GM21786 (cell line): Measurements from ENCODE around the gene EBNA1BP2.
"Not testable (repeated sequence)": the region's sequence is repeated elsewhere in the genome, so short reads cannot be mapped to it uniquely, and the experiment has no call there.

Source experiments
- ATAC-seq: cut with Tn5 transposase; IDR thresholded peaks from one replicate; pipeline ENCODE4 v1.9.1; 2021; ENCODE audit not compliant: unreplicated experiment

The EBNA1BP2 gene, protein sequence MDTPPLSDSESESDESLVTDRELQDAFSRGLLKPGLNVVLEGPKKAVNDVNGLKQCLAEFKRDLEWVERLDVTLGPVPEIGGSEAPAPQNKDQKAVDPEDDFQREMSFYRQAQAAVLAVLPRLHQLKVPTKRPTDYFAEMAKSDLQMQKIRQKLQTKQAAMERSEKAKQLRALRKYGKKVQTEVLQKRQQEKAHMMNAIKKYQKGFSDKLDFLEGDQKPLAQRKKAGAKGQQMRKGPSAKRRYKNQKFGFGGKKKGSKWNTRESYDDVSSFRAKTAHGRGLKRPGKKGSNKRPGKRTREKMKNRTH

DNA sequence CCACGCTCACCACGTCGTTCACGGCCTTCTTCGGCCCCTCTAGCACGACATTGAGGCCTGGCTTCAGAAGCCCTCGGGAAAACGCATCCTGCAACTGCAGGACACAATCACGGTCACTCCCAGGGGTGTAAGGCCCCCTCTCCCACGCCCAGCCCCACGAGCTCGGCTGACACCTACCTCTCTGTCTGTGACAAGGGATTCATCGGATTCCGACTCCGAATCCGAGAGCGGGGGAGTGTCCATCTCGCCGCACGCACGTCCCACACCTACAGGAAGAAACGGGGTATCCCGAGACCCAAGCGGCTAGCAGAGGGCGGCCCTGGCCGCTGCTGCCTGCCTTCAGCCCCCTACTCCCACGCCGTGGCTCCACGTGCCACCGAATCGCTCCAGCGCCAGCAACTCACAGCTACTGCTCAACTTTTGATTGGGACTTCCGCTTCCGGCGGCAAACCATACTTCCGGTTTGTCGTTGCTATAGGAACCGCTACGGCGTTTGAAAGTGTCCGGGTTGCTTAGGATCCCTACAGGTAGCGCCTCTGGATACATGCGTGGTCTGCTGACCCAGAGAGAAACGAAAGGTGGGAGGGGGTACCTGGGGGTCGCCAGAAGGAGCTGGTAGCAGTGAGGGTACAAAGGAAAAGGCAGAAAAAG is at the start of gene EBNA1BP2, which contains the start of gene CFAP57:
EBNA1BP2 (minus strand) TSS at position 415 of the 651 bp plus-strand sequence; CDS start at position 243, 172 bp downstream.
CFAP57 (plus strand) TSS at position 455 of the 651 bp plus-strand sequence. CDS start 424 bp downstream, outside the sequence.
- ATAC-seq, result peak; percentile 92

DNA sequence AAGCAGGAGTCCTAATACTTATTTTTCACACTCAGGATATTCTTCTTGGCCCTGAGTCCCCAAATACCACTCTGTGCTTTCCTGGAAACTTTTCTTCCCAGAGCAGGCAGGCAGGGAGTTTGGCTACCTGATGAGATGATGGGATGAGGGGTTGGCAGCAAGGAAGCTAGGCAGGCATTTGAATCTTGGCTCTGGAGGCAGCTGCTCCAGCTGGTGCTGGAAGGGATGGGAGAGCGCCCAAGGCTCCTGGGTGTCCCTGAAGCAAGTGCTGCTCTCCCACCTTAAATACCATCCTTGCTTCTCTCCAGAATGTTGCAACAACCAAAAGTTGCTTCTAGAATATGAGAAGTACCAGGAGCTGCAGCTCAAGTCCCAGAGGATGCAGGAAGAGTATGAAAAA is 49.7 kb upstream of the EBNA1BP2 start:
- ATAC-seq, result no peak

DNA sequence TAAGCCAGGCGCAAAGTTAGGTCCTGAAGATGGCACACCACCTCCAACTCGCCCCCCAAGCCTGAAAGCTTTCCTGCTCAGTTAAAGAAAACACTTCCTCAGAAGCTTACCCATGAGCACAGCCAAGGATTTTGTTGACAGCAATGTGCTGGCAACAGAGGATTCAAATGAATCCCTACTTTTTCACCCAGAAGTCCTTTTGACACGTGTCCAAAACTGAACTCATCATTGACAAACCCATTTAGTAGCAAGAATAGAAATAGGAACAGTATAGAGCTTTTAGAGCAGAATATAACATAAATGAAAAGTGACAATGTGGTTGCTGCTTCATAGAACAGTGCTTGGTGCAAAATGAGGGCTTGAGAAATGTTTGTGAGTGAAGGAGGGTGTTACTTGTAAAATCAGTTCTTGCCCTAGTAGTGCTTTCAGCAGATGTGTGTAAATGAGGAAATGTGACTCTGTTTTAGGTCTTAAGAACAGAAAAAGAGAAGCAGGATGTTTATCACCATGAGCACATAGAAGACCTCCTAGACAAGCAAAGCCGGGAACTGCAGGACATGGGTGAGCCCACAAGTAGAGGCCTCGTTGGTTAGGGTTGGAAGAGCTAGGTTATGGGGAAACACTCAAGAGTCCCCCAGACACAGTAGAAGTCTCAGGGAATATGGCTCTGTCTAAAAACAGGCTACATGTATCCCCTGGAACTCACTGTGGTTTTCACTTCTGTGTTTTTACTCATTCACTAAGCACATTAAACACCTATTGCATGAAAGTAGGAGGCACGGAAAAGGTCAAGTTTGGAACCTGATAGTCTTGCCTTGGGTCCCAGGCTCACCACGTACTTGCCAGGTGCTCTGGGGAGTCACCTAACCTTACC is 49.1 kb upstream of the EBNA1BP2 start:
- peak; percentile 76 for ATAC-seq

DNA sequence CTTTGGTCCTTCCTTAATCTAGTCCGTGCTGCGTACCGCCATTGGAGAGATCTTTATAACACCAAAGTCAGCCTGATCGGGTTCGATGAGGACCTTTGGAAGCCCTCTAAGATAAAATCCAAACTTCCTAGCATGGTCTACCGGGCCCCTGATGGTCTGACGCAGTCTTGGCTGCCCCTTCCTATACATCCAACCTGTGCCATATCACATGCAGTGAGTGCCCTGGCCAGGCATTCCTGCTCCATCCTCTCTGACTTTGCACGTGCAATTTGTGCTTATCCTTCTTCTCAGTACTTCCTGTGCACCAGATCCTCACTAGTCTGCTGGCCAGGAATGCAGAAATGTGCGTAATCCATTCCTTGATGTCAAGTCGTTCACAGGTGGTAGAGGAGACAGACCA is 45.7 kb upstream of the EBNA1BP2 start:
- no peak for ATAC-seq

DNA sequence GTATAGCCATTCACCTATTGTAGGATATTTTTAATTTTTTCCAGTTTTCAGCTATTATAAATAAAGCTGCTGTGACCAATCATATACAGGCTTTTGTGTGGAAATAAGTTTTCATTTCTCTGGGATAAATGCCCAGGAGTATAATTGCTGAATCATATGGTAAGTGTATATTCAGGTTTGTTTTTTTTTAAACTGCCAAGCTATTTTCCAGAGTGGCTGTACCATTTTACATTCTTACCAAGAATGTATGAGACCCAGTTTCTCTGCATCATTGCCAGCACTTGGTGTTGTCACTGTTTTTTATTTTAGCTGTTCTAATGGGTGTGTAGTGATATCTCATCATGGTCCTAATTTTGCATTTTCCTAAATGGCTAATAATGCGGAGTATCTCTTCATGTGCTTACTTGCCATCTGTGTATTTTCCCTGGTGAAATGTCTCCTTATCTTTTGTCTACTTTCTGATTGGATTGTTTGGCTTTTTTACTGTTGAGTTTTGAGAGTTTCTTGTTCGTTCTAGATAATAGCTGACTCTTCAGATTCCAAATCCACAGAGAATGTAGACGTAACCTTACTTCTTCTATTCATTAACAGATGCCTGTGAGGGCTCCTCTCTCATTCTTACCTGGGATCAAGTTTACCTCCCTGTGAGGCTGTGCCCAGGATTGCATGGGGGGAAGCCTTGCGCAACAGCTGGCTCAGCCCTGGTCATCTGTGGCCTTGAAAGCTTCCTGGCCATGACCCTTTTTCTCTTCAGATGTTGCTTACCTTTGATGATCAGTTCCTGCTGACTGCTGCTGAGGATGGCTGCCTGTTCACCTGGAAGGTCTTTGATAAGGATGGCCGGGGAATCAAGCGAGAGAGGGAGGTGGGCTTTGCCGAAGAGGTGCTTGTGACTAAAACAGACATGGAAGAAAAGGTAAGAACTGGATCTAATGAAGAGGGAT is 42.7 kb upstream of the EBNA1BP2 start:
- ATAC-seq, result no peak

DNA sequence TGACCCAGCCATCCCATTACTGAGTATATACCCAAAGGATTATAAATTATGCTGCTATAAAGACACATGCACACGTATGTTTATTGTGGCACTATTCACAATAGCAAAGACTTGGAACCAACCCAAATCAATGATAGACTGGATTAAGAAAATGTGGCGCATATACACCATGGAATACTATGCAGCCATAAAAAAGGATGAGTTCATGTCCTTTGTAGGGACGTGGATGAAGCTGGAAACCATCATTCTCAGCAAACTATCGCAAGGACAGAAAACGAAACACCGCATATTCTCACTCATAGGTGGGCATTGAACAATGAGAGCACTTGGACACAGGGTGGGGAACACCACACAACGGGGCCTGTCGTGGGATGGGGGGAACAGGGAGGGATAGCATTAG is 36.2 kb upstream of the EBNA1BP2 start:
- ATAC-seq, result not testable (repeated sequence)

DNA sequence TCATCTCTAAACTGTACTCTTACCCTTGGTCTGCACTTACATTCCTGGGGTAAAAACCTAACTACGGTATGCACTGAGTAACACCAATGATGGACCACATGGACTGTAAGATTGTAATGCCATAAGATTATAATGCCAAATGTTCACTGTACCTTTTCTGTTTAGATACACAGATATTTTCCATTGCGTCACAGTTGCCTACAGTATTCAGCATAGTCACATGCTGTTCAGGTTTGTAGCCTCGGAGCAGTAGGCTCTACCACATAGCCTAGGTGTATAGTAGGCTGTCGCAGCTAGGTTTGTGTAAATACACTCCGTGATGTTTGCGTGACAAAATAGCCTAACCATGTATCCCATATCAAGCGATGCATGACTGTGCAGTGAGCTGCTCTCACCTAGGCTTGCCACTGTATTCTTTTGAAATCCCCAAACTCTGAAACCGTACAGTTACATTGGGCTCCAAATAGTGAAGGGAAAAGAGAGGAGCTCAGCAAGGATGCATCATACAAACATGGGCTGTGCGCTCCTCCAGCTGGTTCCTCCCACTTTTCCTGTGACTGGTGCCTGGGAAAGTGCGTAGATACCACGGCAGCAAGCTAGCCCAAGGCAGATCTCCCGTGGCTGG is 35.3 kb upstream of the EBNA1BP2 start:
- ATAC-seq, result no peak

DNA sequence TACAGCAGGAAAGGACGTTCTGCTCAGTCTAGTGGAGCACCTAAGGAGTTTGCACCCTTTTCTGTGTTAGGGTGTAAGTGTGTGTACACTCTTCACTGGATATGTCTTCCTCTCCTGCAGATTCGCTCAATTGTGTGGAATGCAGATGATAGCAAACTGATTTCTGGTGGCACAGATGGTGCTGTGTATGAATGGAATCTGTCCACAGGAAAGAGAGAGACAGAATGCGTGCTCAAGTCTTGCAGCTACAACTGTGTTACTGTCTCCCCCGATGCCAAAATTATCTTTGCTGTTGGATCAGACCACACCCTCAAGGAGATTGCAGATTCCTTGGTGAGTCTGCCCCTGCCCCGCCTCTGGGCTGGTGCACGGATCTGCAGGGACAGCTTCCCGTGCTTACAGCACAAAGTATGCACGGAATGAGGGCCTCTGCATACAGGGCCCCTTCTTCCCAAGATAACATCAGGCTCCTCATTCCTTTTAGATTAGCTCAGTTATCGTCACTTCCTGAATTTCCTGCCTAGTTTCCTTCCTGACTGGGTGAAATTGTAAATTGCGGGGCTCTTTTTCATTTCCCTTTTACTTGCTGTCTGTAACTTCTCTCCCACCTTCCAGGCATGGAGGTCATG is 34.6 kb upstream of the EBNA1BP2 start:
- ATAC-seq, result no peak

DNA sequence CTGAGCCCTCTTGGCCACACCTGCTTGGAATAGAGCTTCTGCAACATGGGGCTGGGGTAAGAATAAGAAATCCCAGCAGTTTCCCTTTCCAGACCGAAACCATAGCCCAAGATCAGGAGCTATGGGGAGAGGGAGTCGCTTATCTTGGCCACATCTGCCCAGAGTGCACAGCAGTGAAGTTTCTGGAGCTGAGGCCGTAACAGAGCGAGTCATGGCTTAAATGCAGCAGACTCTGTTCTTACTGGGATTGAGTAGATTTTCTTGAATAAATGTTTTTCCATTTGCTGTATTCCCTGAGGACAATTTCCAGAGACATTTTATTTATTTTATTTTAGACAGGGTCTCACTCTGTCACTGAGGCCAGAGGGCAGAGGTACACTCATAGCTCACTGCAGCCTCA is 33.6 kb upstream of the EBNA1BP2 start:
- no peak for ATAC-seq

DNA sequence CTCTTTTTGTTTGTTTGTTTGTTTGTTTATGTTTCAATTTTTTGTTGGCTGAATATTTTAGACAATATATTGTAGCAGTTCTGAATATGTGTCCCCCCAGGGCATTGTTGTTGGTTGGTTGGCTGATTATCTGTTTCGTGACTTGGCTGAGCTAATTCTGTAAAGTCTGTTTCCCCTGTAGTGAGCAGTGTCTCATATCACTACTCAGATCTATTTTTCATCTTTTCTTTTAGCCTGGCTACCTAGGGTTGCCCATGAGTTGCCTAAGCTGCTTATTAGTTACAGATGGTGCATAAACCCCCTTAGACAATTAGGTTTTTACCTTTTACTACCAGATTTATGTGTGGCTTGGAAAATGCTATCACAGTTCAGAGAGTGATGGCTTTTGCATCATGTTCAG is 32.3 kb upstream of the EBNA1BP2 start:
- ATAC-seq, result no peak

DNA sequence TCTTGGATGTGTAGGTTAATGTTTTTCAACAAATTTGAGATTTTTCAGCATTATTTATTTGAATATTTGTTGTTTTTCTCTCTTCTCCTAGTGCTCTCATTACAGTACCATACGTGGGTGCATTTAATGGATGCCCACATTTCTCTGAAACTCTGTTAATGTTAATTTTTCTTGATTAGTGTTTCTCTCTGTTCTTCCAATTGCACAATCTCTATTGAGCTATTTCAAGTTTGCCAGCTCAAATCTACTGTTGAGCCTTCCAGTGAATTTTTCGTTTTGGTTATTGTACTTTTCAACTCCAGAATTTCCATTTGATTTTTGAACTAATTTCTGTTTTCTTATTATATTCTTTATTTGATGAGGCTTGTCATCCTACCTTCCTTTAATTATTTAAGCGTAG is 31.8 kb upstream of the EBNA1BP2 start:
- no peak for ATAC-seq

DNA sequence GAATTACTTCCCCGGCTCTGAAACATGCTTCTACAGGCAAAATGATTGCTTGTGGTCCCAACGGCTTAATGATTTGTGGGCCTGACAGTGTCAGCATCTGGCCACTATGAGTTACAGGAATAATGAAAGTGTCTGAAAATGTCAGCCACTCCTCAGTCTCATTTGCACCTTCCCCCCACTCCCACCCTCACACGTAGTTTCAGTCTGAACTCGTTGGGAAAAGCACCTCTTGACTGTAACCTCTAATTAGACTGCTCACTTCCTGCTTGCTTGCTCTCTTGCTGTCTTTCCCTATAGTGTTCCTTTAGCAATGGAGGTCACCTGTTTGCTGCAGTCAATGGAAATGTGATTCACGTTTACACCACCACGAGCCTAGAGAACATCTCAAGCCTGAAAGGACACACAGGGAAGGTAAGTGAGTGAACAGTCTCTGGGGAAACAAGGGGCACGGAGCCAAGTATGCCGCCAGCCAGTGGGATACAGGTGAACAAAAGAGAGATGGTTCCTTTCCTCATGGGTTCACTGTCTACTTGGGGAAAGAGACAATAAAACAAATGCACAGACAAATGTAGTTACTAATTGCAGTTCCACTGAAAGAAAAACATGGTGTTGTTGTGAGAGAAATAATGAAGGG is 27.1 kb upstream of the EBNA1BP2 start:
- peak; percentile 76 for ATAC-seq

DNA sequence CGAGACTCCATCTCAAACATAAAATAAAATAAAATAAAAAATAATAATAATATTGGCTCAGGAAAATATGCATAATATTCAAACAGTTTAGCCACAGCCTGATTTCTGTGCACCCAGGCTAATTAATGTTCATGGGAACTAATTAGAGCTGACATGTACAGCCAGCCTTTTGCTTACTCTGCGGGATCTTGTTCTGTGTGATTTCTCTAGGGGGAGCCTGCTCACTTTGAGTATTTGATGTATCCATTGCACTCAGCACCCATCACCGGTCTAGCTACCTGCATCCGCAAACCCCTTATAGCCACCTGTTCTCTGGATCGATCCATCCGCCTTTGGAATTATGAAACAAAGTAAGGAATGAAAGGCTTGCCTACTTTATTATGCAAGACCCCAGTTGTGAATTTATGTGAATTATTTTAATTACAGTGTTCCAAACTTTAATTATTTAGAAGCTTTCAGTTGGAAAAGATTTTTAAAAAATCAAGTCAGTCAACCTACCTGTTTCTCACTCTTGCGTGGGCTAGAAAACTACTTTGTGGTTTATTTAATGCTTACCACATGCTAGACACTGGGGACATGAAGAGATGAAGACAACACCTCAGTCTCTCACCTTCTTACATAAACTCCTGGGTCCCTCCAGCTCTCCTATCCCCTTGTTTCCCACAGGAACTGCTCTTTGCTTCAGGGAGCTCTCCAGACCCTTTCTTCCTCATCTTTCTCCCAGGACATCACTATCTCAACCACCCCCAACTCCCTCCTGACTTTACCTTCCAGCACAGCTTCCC is 25.4 kb upstream of the EBNA1BP2 start:
- no peak for ATAC-seq

DNA sequence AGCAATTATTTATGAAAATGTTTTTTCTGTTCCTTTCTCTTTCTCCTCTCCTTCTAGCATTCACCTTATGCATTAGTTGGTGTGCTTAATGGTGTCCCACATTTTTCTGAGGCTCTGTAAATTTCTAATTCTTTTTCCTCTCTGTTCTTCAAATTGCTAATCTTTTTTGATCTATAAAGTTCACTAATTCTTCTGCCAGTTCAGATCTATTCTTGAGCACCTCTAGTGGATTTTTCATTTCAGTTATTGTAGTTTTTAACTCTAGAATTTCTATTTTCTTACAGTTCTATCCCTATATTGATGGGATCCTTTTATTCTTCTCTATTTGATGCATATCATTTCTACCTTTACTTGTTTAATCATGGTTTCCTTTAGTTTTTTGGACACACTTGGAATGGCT is 22.4 kb upstream of the EBNA1BP2 start:
- no peak for ATAC-seq

DNA sequence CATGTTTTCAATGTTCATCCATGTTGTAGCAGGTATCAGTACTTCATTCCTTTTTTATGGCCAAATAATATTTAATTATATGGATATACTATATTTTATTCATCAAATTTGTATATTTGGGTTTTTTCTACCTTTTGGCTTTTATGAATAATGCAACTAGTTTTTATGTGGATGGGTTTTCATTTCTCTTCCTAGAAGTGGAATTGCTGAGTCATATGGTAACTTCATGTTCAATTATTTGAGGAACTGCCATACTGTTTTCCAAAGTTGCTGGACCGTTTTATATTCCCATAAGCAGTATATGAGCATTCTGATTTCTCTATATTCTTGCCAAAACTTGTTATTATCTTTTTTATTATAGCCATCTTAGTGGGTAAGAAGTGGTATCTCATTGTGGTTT is 16.0 kb upstream of the EBNA1BP2 start:
- no peak for ATAC-seq

DNA sequence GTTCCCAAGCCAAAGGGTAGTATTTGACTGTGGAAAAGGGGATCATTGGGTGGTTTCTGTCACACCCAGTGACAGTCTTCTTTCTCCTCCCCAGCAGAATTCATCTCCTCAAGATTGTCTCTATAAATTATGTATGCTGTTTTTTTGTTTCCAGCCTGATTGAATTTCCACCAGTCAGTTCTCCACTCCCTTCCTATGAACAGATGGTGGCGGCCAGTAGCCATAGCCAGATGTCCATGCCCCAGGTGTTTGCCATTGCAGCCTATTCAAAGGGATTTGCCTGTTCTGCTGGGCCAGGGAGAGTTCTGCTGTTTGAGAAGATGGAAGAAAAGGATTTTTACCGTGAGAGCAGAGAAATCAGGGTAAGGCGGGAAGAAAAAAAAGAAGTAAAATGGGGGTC is 12.9 kb upstream of the EBNA1BP2 start:
- no peak for ATAC-seq

DNA sequence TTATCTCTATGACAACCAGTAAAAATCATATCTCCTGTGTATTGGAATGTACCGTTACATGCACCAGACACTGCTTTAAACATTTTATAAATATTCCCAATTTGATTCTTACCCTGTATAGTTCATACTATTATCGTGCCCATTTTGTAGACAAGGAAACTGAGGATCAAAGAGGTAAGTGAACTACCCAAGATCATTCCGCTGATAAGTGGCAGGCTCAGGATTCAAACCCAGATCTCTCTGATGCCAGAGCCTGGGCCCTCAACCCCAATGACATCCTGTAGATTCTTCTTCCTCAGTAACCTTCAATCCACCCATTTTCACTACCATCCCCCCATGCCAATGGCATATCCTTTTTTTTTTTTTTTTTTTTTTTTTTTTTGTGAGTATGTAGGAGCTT is 12.3 kb upstream of the EBNA1BP2 start:
- ATAC-seq, result no peak

DNA sequence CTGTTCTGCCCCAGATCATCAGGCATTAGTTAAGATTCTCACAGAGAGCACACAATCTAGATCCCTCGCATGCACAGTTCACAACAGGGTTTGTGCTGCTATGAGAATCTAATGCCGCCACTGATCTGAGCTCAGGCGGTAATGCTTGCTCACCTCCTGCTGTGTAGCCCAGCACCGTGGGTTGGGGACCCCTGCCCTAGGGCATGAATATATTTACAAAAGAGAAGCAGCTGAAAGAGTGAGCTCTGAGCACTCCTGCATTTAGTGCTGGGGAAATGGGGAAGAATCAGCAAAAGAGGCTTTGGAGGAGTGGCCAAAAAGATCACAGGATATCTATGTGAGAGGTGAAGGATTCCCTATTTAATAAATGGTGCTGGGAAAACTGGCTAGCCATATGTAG is 5.6 kb upstream of the EBNA1BP2 start:
- ATAC-seq, result no peak
